ENCODE measurements around the gene GRIK1.

DNA sequence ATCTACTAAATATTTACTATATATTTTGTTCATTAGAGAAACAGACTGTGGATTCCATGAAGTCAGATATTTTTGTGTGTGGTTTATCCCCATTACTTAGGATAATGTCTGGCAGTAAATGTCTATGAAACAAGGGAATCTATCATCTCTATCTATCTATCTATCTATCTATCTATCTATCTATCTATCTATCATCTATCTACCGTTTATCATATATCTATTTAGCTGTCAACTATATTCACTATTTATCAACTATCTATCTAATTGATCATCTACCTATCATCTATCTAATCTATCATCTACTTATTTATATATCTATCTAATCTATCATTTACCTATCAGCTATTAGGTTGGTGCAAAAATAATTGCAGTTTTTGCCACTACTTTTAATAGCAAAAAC is 255.7 kb downstream of the GRIK1 start:
- TF ChIP-seq, protein P1, sequence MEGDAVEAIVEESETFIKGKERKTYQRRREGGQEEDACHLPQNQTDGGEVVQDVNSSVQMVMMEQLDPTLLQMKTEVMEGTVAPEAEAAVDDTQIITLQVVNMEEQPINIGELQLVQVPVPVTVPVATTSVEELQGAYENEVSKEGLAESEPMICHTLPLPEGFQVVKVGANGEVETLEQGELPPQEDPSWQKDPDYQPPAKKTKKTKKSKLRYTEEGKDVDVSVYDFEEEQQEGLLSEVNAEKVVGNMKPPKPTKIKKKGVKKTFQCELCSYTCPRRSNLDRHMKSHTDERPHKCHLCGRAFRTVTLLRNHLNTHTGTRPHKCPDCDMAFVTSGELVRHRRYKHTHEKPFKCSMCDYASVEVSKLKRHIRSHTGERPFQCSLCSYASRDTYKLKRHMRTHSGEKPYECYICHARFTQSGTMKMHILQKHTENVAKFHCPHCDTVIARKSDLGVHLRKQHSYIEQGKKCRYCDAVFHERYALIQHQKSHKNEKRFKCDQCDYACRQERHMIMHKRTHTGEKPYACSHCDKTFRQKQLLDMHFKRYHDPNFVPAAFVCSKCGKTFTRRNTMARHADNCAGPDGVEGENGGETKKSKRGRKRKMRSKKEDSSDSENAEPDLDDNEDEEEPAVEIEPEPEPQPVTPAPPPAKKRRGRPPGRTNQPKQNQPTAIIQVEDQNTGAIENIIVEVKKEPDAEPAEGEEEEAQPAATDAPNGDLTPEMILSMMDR (IDR thresholded peaks at IDR 0.05): no peak
- TF ChIP-seq POLR2A (IDR thresholded peaks at IDR 0.05) (no peak), EP300 (IDR thresholded peaks at IDR 0.05) (no peak)

Measured in tibial nerve (tissue), 4 donors.